ENCODE results near the gene HS1BP3.

HS1BP3 gene

GRCh38 chr2:20678780-20679179, 27.9 kb upstream of the HS1BP3 start:
- Mint-ChIP-seq H3K27ac (no peak overlapping the region), H3K4me1 (peaks cover 9% of the 10 kb centered on the region)
- CTCF ChIA-PET: interaction anchor here (0.6 to 5.3 kb wide), 4 partner anchors 16 to 283 kb away, joined by 3 to 33 read pairs (median 6); partner anchors contain the start of gene HS1BP3

GRCh38 chr2:20678086-20678395, 27.1 kb upstream of the HS1BP3 start:
- Mint-ChIP-seq H3K36me3 (peaks cover 7% of the 10 kb centered on the region), H3K9me3 (no peaks in the 10 kb centered on the region), H3K4me1 (peaks cover 9% of the 10 kb centered on the region), H3K4me3 (no peak overlapping the region), H3K27ac (no peak overlapping the region), H3K27me3 (peaks cover 15% of the 10 kb centered on the region)
- CTCF ChIA-PET: interaction anchor here (1.3 to 5.3 kb wide), 4 partner anchors 15 to 442 kb away, joined by 3 to 33 read pairs (median 6); no protein-coding TSS in a partner anchor
- DNase-seq: no peak

More at GRCh38 chr2:20678780-20679179, 27.9 kb upstream of the HS1BP3 start:
- Mint-ChIP-seq H3K27me3 (peaks cover 12% of the 10 kb centered on the region), H3K9me3 (no peaks in the 10 kb centered on the region), H3K4me3 (no peak overlapping the region), H3K36me3 (peaks cover 7% of the 10 kb centered on the region)
- DNase-seq: no peak

- Mint-ChIP-seq H3K27me3 (peaks cover 19% of the 10 kb centered on the region), H3K4me1 (peaks cover 7% of the 10 kb centered on the region), H3K4me3 (no peak overlapping the region), H3K9me3 (no peaks in the 10 kb centered on the region), H3K27ac (no peak overlapping the region), H3K36me3 (peaks cover 7% of the 10 kb centered on the region)
- CTCF ChIA-PET: interaction anchor here (0.6 to 5.3 kb wide), 5 partner anchors 14 to 554 kb away, joined by 3 to 33 read pairs (median 5); no protein-coding TSS in a partner anchor
- no peak for DNase-seq
These were observed 26.6 kb upstream of the HS1BP3 start for GRCh38 chr2:20677301-20678085.

GRCh38 chr2:20676353-20677215, 25.7 kb upstream of the HS1BP3 start:
- Mint-ChIP-seq H3K36me3 (peaks cover 2% of the 10 kb centered on the region), H3K4me1 (peaks cover under 1% of the 10 kb centered on the region), H3K4me3 (no peak overlapping the region), H3K9me3 (no peaks in the 10 kb centered on the region), H3K27me3 (peaks cover 28% of the 10 kb centered on the region), H3K27ac (no peak overlapping the region)
- DNase-seq: no peak
- CTCF ChIA-PET: interaction anchor here (0.7 to 5.3 kb wide), 5 partner anchors 16 to 443 kb away, joined by 3 to 33 read pairs (median 4); no protein-coding TSS in a partner anchor

GRCh38 chr2:20675701-20676352, 24.9 kb upstream of the HS1BP3 start:
- DNase-seq: no peak
- no peaks in the 10 kb centered on the region for H3K4me1 Mint-ChIP-seq

DNA sequence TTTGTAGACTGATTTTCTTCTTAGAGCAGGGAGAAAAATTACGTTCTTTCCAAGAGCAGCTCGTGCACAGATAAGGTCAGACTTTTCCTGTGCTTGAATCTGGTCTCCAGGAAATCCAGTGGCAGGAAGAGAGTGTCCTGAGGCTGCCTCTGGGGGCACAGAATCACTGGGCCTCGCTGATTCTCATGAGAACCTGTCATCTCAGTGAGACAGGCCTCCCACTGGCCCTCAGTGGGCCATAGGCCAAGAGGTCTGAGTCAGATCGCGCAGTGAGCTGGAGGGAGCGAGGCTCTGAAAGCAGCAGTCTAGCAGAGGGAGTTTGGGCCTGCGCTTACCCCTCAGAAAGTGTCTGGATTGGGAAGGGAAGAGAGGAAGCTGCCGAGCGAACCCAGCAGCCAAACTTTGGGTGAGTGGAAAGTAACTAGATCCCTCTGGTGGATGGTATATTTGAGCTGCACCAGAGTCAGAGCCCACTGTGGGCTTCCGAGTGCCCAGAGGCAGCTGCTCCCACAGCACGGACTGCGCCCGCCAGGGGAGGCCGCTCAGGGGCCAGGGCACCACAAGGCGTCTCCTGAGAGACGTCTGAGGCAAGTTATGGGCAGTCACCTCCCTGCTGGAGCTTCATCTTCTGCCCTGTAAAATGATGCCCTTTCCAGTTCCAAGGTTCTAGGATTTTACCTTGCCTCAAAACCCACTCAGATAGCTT, 24.2 kb upstream of the HS1BP3 start:
- Mint-ChIP-seq H3K4me1 (no peaks in the 10 kb centered on the region), H3K27ac (no peak overlapping the region), H3K9me3 (no peaks in the 10 kb centered on the region), H3K4me3 (no peak overlapping the region), H3K36me3 (no peaks in the 10 kb centered on the region), H3K27me3 (peaks cover 43% of the 10 kb centered on the region)
- no peak for DNase-seq
- CTCF ChIA-PET: interaction anchor here (0.9 to 5.3 kb wide), 2 partner anchors 14 to 21 kb away, joined by 4 to 33 read pairs; no protein-coding TSS in a partner anchor

More at GRCh38 chr2:20675701-20676352, 24.9 kb upstream of the HS1BP3 start:
- CTCF ChIA-PET: interaction anchor here (0.7 to 5.3 kb wide), 3 partner anchors 15 to 264 kb away, joined by 3 to 33 read pairs (median 4); no protein-coding TSS in a partner anchor
- no peak overlapping the region for H3K4me3 Mint-ChIP-seq
- peak overlapping the region; percentile 2 for H3K27ac Mint-ChIP-seq
- H3K9me3 Mint-ChIP-seq: no peaks in the 10 kb centered on the region
- peaks cover 36% of the 10 kb centered on the region for H3K27me3 Mint-ChIP-seq
- H3K36me3 Mint-ChIP-seq: peaks cover 1% of the 10 kb centered on the region

DNA sequence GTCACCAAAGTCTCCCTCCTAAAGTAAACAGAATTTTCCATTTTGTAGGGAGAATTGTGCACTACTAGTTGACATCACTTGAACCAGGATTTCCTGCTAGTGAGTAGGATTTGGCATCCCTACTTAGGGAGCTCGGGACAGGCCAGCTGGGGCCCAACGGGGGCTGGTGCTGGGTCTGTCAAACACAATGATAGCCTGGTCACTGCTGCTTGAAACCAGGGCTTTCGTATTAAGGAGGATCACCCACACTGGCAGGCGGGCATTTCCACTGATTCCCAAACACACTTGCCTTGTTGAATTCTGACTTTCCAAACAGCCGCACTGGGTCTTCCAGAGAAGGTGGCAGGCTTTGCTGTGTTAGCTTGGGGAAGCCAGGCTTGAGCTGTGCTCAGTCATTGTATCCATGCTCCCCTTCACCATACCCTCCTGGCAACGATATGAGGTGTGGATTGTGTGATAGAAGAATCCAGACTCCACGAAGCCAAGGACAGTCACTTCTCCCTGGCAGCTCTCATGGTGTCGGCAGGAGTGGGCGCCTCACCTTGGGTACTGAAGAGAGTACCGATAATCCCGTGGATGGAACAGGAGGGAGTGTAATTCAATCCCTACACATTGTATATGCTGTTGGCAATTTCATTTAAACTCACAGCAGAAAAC, 23.5 kb upstream of the HS1BP3 start:
- Mint-ChIP-seq H3K9me3 (no peaks in the 10 kb centered on the region), H3K4me1 (no peaks in the 10 kb centered on the region), H3K27me3 (peaks cover 50% of the 10 kb centered on the region), H3K4me3 (no peak overlapping the region), H3K36me3 (no peaks in the 10 kb centered on the region), H3K27ac (no peak overlapping the region)
- DNase-seq: no peak
- CTCF ChIA-PET: interaction anchor here (5.3 kb wide), 1 partner anchor 14 kb away, joined by 33 read pairs; no protein-coding TSS in a partner anchor

- no peaks in the 10 kb centered on the region for H3K9me3 Mint-ChIP-seq
- H3K4me1 Mint-ChIP-seq: no peaks in the 10 kb centered on the region
- no peaks in the 10 kb centered on the region for H3K36me3 Mint-ChIP-seq
- CTCF ChIA-PET: no interaction called here
- no peak for DNase-seq
- H3K4me3 Mint-ChIP-seq: no peak overlapping the region
- H3K27me3 Mint-ChIP-seq: peaks cover 56% of the 10 kb centered on the region
- H3K27ac Mint-ChIP-seq: no peak overlapping the region
These were observed 22.9 kb upstream of the HS1BP3 start for GRCh38 chr2:20673686-20674308.

DNA sequence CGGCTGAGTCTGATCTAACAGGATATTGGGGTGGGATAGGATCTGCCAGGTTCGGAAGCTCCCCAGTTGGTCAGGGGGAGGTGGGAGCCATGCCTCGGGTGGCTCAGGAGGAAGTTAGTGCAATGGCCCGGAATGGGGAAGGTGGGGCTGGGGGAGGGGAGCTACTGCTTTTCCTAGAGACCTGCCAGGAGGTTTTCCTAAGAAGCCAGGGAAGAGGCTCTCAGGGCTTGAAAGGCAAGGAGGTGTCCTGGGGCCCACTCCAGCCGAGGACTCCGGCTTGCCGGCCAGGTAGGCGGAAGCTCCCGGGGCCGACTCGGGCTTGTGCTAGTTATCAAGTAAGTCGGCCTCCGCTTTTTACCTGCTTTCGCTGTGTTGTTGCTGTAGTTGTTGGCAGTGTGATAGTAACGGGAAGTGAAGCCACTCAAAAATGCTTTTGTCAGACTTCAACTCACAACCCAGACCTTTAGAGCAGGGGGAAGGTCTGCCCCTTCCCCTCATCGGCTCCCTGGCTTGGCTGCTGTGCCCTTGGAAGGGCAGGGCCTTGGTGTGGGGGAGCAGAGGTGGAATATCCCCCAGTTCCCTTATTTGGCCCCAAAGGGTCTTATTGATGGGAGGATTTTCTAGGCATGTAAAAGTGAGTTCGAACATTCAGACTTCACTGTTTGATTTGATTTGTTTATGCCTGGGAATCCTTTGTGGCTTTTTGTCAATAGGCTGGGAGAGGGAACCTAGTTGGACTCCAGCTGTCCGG, 21.5 kb upstream of the HS1BP3 start:
- peaks cover 70% of the 10 kb centered on the region for H3K27me3 Mint-ChIP-seq
- no peak overlapping the region for H3K4me3 Mint-ChIP-seq

DNA sequence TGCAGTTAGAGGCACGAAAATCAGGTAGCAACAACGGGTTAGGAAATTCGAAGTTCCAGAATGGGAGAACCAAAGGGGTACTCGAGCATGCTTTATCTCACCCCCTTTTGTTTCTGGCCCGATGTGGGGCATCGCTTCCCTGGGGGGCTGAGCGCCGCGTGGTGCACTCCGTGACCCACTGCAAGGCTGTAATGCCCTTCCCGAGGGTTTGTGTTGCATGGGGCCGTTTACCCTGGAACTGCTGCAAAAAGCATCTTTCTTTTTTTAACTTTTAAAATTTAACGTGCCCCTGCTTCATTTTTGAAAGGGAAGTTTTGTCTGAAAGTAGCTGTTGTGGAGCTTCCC, 20.8 kb upstream of the HS1BP3 start:
- Mint-ChIP-seq H3K4me3 (no peak overlapping the region), H3K27me3 (peaks cover 74% of the 10 kb centered on the region), H3K27ac (no peak overlapping the region), H3K4me1 (peaks cover 3% of the 10 kb centered on the region), H3K36me3 (peaks cover 2% of the 10 kb centered on the region), H3K9me3 (no peaks in the 10 kb centered on the region)
- DNase-seq: no peak
- CTCF ChIA-PET: interaction anchor here (3.3 kb wide), 1 partner anchor 10 kb away, joined by 22 read pairs; no protein-coding TSS in a partner anchor

More for the DNA sequence above, 21.5 kb upstream of the HS1BP3 start:
- Mint-ChIP-seq H3K9me3 (no peaks in the 10 kb centered on the region), H3K4me1 (peaks cover 3% of the 10 kb centered on the region), H3K27ac (no peak overlapping the region), H3K36me3 (peaks cover 2% of the 10 kb centered on the region)
- CTCF ChIA-PET: interaction anchor here (3.3 kb wide), 1 partner anchor 11 kb away, joined by 22 read pairs; no protein-coding TSS in a partner anchor
- no peak for DNase-seq

GRCh38 chr2:20671036-20671735, 20.3 kb upstream of the HS1BP3 start:
- Mint-ChIP-seq H3K36me3 (peaks cover 2% of the 10 kb centered on the region), H3K4me1 (peaks cover 6% of the 10 kb centered on the region), H3K27me3 (peaks cover 79% of the 10 kb centered on the region), H3K9me3 (no peaks in the 10 kb centered on the region), H3K27ac (no peak overlapping the region), H3K4me3 (no peak overlapping the region)
- CTCF ChIA-PET: interaction anchor here (3.3 kb wide), 1 partner anchor 10 kb away, joined by 22 read pairs; no protein-coding TSS in a partner anchor
- DNase-seq: no peak
